Sigmoid colon (tissue), 4 donors: Measurements from ENCODE around the gene CDK15.

Experiments used
- EP300 ChIP-seq, 4 donors: sonication (generic); formaldehyde crosslinking; IDR thresholded peaks; one replicate each; pipeline ENCODE4 v1.6.1; 2017; ENCODE audit warnings: antibody characterized with exemption in 4 of 4
- TF ChIP-seq, protein P1 (sequence below), 4 experiments: fragments of 450-650 bp in 3 of 4; fragments of 200-600 bp in 1 of 4; IDR thresholded peaks; one replicate each; pipeline ENCODE4 v1.5.1; 2016 to 2019; ENCODE audit warnings: antibody characterized with exemption in 4 of 4, mild to moderate bottlenecking in 3 of 4, moderate library complexity in 2 of 4

DNA sequence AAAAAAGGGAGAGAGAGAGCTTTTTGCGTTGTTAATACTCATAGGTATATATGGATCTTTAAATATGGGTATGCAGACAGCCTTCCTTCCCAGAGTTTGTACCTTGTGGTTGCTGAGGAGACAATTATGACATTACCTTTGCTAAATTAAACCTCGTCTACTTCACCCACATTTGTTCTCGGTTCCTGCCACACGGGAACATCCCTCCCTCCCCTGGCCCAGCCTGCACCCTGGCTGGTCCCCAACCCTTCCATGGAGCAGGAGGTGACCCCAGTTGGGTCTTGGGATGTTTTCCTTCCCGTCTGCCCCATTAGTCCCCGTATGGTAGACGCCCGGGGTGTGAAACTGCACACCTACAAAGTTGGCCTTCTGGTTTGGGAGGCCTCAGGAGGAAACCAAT, 122.0 kb downstream of the CDK15 start:
- TF ChIP-seq, protein P1, sequence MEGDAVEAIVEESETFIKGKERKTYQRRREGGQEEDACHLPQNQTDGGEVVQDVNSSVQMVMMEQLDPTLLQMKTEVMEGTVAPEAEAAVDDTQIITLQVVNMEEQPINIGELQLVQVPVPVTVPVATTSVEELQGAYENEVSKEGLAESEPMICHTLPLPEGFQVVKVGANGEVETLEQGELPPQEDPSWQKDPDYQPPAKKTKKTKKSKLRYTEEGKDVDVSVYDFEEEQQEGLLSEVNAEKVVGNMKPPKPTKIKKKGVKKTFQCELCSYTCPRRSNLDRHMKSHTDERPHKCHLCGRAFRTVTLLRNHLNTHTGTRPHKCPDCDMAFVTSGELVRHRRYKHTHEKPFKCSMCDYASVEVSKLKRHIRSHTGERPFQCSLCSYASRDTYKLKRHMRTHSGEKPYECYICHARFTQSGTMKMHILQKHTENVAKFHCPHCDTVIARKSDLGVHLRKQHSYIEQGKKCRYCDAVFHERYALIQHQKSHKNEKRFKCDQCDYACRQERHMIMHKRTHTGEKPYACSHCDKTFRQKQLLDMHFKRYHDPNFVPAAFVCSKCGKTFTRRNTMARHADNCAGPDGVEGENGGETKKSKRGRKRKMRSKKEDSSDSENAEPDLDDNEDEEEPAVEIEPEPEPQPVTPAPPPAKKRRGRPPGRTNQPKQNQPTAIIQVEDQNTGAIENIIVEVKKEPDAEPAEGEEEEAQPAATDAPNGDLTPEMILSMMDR (IDR thresholded peaks at IDR 0.05), result no peak
- TF ChIP-seq EP300 (IDR thresholded peaks at IDR 0.05), result no peak
